Measurements from ENCODE around the gene ARHGAP22.

Gene ARHGAP22

DNA sequence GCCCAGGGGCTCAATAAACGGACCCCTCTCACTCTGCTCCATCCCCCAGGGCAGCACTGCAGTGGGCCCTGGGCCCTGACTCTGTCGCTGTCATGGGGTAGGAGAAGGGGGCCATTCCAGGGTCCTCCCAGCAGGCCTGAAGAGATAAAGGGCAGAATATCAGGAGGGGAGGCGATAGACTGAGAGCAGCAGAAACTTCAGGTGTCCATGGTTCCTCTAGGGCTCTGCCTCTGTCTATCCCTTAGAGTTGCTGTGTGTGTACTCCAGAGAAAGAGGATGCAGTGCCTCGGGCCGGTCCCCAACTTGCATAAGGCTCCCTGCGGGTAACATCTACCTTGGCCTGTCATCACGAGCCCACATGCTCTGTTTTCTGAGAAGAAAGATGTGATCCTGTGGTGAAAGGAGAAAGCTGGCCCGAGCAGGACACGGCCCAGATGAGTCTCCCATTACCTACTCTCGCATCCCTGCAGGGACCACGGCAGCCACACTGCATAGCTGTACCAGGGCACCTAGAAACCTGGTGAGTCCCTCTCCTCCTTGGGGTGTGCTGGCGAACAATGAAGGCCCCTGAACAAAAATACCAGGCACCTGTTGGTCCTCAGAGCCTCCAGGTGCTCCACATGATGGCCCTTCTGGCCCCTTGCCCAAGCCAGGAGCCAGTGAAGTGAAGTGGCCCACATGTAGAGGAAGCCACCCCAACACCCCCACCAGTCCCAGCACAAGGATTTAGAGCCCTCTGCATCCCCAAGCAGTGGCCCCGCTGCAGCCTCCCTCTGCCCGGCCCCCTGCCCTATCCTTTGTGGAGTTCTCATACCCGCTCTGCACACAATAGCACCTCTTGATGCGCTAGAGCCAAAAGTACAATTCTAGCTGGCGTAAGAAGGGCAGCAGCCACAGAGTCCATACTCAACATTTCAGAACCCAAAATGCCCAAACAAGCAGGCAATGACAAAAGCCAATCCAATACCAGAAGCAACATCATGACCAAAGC lies 106.8 kb downstream of the ARHGAP22 start:
- DNase-seq (ENCODE audit: low read depth, low spot score), result no peak

DNA sequence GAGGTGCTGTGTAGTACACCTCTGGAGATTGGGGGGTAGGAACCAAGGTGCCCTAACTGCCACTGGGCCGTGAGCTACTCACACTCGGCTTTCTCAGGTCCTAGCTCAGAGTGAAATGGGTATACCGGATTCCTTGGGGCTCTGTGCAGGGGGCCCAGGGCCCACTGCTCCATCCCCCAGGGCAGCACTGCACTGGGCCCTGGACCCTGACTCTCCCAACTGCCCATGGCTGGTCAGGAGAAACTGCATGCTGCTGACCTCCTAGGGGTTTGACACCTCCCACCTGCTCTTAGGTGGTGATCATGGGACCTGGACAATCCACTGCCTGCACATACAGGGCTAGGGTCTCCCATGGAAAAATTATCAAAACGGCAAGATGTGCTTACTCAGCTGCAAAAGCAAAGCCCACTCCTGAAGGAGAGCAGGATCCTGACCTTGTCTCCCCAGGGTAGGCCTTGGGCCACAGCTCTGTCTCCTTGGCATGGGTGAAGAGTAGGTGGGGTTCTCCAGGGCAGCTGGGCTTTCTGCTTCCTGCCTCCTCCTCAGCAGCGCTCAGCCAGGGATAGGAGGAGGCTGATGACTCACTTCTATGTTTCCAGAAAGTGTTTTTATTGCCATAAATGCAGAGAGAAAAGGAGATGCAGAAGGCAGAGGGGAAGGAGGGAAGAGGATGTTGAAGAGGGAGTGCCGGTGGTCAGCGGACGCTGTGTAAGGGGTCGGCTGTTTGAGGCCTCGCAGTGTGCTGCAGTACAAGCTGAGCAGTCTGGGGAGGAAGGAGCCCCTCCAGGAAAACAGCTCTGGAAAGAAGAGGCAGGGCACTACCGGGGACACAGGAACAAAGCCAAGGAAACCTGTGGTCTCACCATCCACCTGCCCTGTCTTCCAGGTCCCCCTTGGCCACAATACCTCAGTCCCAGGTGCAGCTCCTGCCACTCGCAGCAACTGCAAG lies 107.8 kb downstream of the ARHGAP22 start:
- no peak for DNase-seq (ENCODE audit: low read depth, low spot score)

- no peak for DNase-seq (ENCODE audit: low read depth, low spot score)
Observed at GRCh38 chr10:48496105-48496830, 108.6 kb downstream of the ARHGAP22 start.

- no peak for DNase-seq (ENCODE audit: low read depth, low spot score)
Observed at GRCh38 chr10:48495282-48496045, 109.4 kb downstream of the ARHGAP22 start.

- no peak for DNase-seq (ENCODE audit: low read depth, low spot score)
Observed at GRCh38 chr10:48494611-48495010, 110.3 kb downstream of the ARHGAP22 start.

DNA sequence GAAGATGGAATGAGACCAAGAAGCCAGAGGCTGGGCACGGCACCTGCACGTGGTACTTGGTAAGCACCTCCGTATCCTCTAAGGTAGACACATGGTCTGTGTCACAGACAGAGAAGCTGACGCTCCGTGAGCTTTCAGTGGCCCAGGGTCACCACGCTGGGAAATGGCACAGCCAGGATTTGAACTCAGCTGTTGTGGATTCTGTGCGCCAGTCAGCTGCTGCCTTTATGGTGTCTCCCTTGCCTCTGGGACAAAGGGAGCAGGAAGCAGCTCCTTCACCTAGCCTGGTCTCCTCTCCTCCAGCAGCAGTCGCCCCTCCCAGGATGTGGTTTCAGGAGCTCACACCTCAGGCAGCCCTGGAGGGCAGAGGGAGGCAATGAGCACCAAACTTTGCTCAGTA lies 110.8 kb downstream of the ARHGAP22 start:
- DNase-seq (ENCODE audit: low read depth, low spot score), result no peak

DNA sequence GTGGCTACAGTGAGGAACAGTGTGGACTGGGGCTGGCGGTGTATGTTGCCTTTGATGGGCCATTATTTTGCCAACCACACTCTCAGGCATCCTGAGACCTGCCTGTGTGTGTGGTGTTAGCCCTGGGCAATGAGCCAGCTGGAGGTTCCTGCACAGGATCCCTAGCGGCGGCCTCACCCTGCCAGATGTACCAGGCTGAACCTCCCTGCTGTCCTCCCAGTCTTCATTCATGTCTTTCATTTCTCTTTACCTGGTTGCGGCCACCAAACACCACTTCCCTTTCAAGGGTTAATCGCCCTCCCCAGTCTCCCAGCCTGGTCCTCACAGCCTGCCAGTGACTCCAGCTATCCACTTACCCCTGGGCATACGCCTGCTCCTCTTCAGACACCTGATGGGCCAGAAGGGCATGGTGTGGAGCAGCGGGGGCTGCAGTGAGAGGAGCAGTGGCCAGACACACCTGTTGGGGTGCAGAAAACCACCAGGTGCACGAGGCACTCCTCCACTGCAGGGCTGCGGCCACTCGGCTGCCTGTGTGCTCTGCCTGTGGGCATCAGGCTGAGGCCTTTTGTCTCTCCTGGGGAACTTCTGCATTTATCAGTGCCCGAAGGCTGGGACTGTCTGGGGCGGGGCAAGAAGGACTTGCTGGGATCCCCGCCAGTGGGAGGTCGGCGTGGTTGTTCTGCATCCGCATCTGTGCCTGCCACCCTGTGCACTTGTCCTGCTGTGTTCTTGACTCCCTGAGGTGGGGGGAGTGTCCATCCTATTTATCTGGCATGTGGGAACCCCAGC lies 111.6 kb downstream of the ARHGAP22 start:
- DNase-seq (ENCODE audit: low read depth, low spot score), result no peak

DNA sequence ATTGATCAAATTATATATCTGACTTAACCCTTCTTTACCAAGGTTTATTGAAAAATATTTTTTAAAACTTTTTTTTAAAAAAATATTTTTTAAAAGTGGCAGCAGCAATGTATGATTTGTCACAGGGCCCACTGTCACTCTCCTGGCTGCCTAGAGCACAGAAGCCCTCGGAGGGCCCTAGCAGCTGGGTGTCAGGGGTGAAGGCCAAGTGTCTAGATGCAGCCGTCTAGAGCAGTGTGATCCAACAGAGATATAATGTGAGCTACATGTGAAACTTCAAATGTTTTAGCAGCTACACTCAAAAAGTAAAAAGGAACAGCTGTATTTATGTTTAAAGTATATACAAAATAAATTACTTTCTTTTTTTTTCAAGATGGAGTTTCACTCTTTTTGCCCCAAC lies 112.7 kb downstream of the ARHGAP22 start:
- DNase-seq (ENCODE audit: low read depth, low spot score), result no peak

- DNase-seq (ENCODE audit: low read depth, low spot score), result no peak
Observed at GRCh38 chr10:48491392-48492139, 113.3 kb downstream of the ARHGAP22 start.

GRCh38 chr10:48490946-48491345 lies 113.9 kb downstream of the ARHGAP22 start:
- DNase-seq (ENCODE audit: low read depth, low spot score), result no peak

GRCh38 chr10:48490571-48490940 lies 114.3 kb downstream of the ARHGAP22 start:
- no peak for DNase-seq (ENCODE audit: low read depth, low spot score)

DNA sequence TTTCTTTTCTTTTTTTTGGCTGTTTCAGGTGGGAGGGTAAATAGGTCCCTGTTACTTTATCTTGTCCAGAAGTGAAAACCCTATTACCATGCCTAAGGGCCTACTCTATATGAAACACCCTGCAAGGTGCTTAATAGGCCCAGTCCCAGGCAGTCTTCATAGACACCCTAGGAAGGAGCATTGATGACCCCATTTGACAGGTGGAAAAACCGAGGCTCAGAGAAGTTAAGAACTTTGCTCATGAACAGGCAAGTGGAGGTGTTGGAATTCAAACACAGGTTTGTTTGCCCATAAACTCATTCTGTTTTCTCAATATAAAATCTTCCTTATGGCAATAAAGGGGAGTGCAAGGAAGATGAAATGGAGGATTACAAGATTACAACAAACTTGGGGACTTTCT lies 115.8 kb downstream of the ARHGAP22 start:
- DNase-seq (ENCODE audit: low read depth, low spot score), result no peak

GRCh38 chr10:48487244-48487643 lies 117.6 kb downstream of the ARHGAP22 start:
- no peak for DNase-seq (ENCODE audit: low read depth, low spot score)

GRCh38 chr10:48485711-48486110 lies 119.2 kb downstream of the ARHGAP22 start:
- DNase-seq (ENCODE audit: low read depth, low spot score), result no peak

- DNase-seq (ENCODE audit: low read depth, low spot score), result no peak
Observed at GRCh38 chr10:48484911-48485310, 120.0 kb downstream of the ARHGAP22 start.

DNA sequence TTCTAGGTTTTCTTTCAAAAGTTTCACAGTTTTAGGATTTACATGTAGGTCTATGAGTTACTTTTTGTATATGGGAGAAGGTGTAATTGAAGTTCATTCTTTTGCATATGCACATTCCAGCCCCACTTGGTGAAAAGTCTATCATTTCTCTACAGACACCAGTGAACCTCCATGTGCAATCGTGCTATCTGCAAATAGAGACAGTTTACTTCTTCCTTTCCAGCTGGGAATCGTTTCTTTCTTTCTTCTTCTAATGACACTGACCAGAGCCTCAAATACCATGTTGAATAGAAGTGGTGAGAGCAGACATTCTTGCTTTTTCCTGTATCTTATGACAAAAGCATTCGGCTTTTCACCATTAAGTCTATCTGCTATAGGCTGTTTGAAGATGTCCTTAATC lies 122.7 kb downstream of the ARHGAP22 start:
- DNase-seq (ENCODE audit: low read depth, low spot score), result no peak

- DNase-seq (ENCODE audit: low read depth, low spot score), result no peak
Observed at GRCh38 chr10:48481385-48481784, 123.5 kb downstream of the ARHGAP22 start.

- DNase-seq (ENCODE audit: low read depth, low spot score), result no peak
Observed at GRCh38 chr10:48480397-48481374, 124.2 kb downstream of the ARHGAP22 start.

All from iPS DF 19.7 (cell line).